Osteoblast (primary cell): ENCODE results near the gene SERPINB3. TPM values are rescaled to one million over a fixed set of nuclear protein-coding genes. Genes with fewer than 3 reads are reported as not detected.
"Not testable (repeated sequence)": the region's sequence is repeated elsewhere in the genome, so short reads cannot be mapped to it uniquely, and the experiment has no call there.

ENCODE experiments used
- DNase-seq: peaks from one replicate; pipeline ENCODE4 v3.0.0; 2011; ENCODE audit warnings: low spot score, mixed read lengths; ENCODE audit not compliant: insufficient read length; ENCODE audit errors: missing footprints
- H2AFZ ChIP-seq: 2 replicates; pipeline ENCODE4 v1.6.0; 2011; ENCODE audit warnings: mild to moderate bottlenecking, low read length
- H3K27ac ChIP-seq: 2 replicates; pipeline ENCODE4 v1.5.1; 2011; ENCODE audit warnings: mild to moderate bottlenecking, low read depth, low read length, moderate library complexity
- H3K27me3 ChIP-seq: 2 replicates; pipeline ENCODE4 v1.6.0; 2012; ENCODE audit warnings: mild to moderate bottlenecking, control low read depth, inconsistent platforms, low read length, moderate library complexity; ENCODE audit not compliant: insufficient read depth
- H3K36me3 ChIP-seq: 2 replicates; pipeline ENCODE4 v1.5.1; 2011; ENCODE audit warnings: mild to moderate bottlenecking, low read length, control low read depth, moderate library complexity; ENCODE audit not compliant: insufficient read depth
- H3K4me1 ChIP-seq: 2 replicates; pipeline ENCODE4 v1.5.1; 2011; ENCODE audit warnings: mild to moderate bottlenecking, low read length, control low read depth, moderate library complexity; ENCODE audit not compliant: insufficient read depth
- H3K4me2 ChIP-seq: 2 replicates; pipeline ENCODE4 v1.6.0; 2011; ENCODE audit warnings: mild to moderate bottlenecking, low read length; ENCODE audit not compliant: insufficient read depth
- H3K4me3 ChIP-seq: fragments of 200-600 bp; sonication (generic); 3 replicates; pipeline ENCODE4 v1.5.1; 2012; ENCODE audit warnings: mild to moderate bottlenecking, low read length, inconsistent platforms; ENCODE audit not compliant: insufficient read depth
- H3K79me2 ChIP-seq: 2 replicates; pipeline ENCODE4 v1.6.0; 2012; ENCODE audit warnings: mild to moderate bottlenecking, low read length, control low read depth, inconsistent platforms; ENCODE audit not compliant: insufficient read depth
- H3K9me3 ChIP-seq: 2 replicates; pipeline ENCODE4 v1.5.1; 2011; ENCODE audit warnings: low read depth, low read length, control low read depth
- H4K20me1 ChIP-seq: 2 replicates; pipeline ENCODE4 v1.6.0; 2012; ENCODE audit warnings: mild to moderate bottlenecking, low read length, control low read depth; ENCODE audit not compliant: insufficient read depth
- CTCF ChIP-seq: IDR thresholded peaks from 2 replicates; pipeline ENCODE4 v1.5.1; 2011; ENCODE audit warnings: mild to moderate bottlenecking, low read depth, low read length, moderate library complexity; ENCODE audit errors: extremely low read depth
- total RNA-seq: library from RNA; depleted of rRNA; stranded (reverse); fragments of >200 nt; gene quantifications from 2 replicates; pipeline ENCODE4 v1.2.3, GENCODE V29; 2012

The SERPINB3 gene
- total RNA-seq, 1 donor: not detected

DNA sequence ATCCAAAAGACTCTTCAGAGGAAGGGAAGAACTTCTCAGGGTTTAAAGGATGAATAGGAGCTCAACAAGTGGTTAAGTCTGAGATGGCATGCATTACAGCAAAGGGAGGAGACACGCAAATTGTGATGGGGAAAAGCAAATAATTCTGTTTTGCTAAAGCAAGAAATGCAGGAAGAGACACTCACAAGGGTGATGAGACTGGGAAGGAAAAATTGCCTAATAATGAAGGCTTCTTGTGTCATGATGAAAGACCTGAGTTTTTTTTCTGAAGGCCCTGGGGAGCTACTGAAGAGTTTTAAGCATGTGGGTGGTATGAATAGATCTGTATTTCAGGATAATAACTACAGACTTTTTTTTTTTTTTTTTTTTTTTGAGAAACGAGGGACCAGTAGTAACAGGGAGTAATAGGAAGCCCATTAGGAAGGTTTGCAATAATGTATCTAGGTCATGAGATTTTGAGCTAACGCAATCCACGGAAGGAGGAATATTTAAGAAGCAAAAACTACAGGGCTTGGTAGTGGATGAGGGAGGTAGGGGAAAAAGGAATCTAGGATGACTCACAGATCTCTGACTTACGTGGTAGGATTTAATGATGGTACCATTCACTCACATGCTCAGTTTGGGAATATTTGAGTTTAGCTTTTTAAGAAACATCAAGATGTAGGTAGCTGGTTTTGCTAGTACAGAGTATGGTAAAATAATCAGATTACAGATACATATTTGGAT is 16.0 kb upstream of the SERPINB3 start:
- H3K79me2 ChIP-seq: no peaks in the 10 kb centered on the region
- H3K27me3 ChIP-seq: peaks cover 5% of the 10 kb centered on the region
- no peak overlapping the region for H3K4me2 ChIP-seq
- H4K20me1 ChIP-seq: no peaks in the 10 kb centered on the region
- no peaks in the 10 kb centered on the region for H3K36me3 ChIP-seq
- peaks cover 3% of the 10 kb centered on the region for H3K4me1 ChIP-seq
- no peaks in the 10 kb centered on the region for H3K9me3 ChIP-seq
- H3K27ac ChIP-seq: no peak overlapping the region
- H2AFZ ChIP-seq: no peak overlapping the region
- H3K4me3 ChIP-seq: no peak overlapping the region
- TF ChIP-seq CTCF: no peak
- DNase-seq: no peak

DNA sequence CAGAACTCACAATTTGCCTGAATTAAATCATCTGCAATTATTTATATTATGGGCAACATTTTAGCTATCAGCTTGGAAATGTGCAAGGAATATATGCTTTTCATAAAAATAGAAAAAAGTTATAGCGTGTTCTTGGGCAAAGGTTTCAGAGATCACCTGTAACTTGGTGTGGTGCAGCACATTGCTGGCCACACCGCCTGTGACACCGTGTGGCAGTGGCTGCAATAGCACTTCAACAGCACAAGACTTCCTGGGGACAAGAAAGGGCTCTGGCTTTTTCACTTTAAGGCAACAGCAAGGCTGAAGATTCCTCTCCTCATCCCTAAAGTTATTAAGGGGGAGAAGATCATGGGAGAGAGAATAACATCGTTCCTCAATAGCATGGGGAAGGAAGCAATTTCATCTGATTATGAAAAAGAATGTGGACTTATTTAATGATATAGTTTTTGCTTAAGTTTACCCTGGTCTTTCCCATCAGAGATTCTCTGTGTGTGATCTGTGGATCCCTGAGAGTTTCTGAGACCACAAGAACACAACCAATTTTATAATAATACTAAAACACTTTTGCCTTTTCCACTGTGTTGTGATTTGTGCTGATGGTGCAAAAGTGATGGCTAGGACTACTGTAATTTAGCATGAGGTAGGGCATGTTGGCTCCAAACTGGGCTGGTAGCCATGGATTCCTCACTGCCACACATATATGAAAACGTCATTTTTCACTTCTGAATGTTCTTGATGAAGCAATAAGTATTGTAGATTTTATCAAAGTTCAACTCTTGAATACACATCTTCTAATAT is 15.0 kb upstream of the SERPINB3 start:
- DNase-seq: no peak
- Histone ChIP-seq H3K4me3 (no peak overlapping the region), H3K79me2 (no peaks in the 10 kb centered on the region), H3K27ac (no peak overlapping the region), H3K36me3 (no peaks in the 10 kb centered on the region), H2AFZ (no peak overlapping the region), H3K9me3 (no peaks in the 10 kb centered on the region), H4K20me1 (no peaks in the 10 kb centered on the region), H3K27me3 (peaks cover 5% of the 10 kb centered on the region), H3K4me2 (no peak overlapping the region), H3K4me1 (peaks cover 3% of the 10 kb centered on the region)
- no peak for TF ChIP-seq CTCF

DNA sequence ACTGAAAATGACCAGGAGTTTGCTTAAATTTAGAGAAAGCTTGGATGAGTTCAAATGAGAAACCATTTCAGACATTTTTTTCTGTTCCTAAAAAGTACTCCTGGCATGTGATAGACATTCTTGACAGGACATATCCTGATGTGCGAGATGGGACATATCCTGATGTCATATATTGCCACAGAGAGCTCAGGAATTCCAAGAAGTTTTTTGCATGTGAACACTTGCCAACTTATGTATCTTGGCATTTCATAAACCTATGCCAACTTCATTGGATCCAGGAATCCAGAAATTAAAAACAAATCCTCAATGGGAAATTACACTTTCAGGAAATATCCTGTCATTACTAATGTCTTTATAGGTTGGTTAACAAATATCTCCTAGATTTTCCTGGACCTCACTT is 2.9 kb upstream of the SERPINB3 start:
- Histone ChIP-seq H2AFZ (no peak overlapping the region), H3K4me3 (no peak overlapping the region), H3K27me3 (no peaks in the 10 kb centered on the region), H3K9me3 (no peaks in the 10 kb centered on the region), H4K20me1 (no peaks in the 10 kb centered on the region), H3K4me2 (no peak overlapping the region), H3K27ac (no peak overlapping the region), H3K79me2 (no peaks in the 10 kb centered on the region), H3K36me3 (no peaks in the 10 kb centered on the region), H3K4me1 (no peaks in the 10 kb centered on the region)
- DNase-seq: no peak
- TF ChIP-seq CTCF: no peak

DNA sequence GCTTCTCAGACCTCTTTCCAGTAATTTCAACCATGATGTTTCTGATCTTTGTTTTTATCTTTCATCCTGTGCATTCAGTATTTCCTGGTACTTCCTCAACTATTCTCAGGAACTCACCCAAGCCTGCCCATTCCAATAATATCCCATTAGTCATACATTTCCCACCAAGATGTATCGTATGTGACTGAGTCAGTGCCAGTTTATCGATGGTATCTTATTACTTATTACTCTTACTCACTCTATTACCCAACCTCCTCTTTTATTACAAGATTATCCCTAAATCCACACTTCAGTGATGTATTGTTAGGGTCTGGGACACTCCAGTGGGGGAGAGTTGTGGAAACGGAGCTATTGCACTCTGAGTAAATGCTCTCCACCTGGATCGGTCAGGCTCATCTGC is 2.8 kb downstream of the SERPINB3 start:
- not testable (repeated sequence) for H4K20me1 ChIP-seq, H3K79me2 ChIP-seq, DNase-seq, H3K27ac ChIP-seq, H3K9me3 ChIP-seq, H3K4me1 ChIP-seq, H2AFZ ChIP-seq, H3K36me3 ChIP-seq, H3K4me2 ChIP-seq, H3K27me3 ChIP-seq, H3K4me3 ChIP-seq

- H3K27ac ChIP-seq, H2AFZ ChIP-seq, H4K20me1 ChIP-seq, DNase-seq, H3K9me3 ChIP-seq, H3K4me1 ChIP-seq, H3K4me3 ChIP-seq, H3K79me2 ChIP-seq, H3K36me3 ChIP-seq, H3K27me3 ChIP-seq, H3K4me2 ChIP-seq: not testable (repeated sequence)
Observed at GRCh38 chr18:63650271-63650670, 11.4 kb downstream of the SERPINB3 start.
